Activated CD4-positive, alpha-beta T cell treated with anti-CD3 and anti-CD28 coated beads, Interleukin-10, Interleukin-2, amounts not matched to agents 100 ng/mL and 50 ng/mL, durations not matched to agents 16 hours and 8 hours (primary cell): Measurements from ENCODE around the gene TEAD4.

Experiments used
- DNase-seq: peaks from one replicate; pipeline ENCODE4 v3.0.0-alpha.2; 2020

The TEAD4 gene

DNA sequence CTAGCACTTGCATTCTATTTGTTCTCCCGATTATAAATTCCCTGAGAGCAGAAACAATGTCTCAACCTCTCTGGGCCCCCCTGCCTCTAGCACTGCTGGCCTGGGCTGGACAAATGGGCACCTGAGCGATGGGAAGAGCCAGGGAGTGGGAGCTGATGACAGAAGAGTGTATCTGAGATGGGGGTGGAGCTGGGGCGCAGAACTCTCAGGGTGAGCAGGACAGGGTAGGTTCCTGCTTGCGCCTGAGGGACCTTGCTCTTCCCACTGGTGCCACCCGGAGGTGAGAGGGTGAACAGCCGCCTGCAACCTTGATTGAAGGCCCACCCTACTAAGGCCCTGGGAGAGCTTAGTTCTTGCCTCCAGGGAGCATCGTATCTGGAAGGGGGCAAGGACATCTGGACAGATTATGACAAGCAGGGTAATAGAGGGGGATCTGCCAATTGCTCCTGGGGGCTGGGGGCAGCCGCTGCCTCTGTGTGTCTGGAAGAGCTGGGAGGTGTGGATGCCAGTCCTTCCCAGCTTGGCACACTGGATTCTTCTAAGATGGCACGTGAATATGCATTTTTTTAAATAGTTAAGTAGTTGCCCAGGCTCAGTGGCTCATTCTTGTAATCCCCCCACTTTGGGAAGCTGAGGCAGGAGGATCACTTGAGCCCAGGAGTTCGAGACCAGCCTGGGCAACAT lies 75.0 kb downstream of the TEAD4 start:
- peak; percentile 58 for DNase-seq

GRCh38 chr12:3035171-3035570 lies 76.0 kb downstream of the TEAD4 start:
- DNase-seq, result no peak

- DNase-seq, result no peak
Observed at GRCh38 chr12:3035815-3036702, 76.9 kb downstream of the TEAD4 start.

GRCh38 chr12:3036901-3037600 lies 77.9 kb downstream of the TEAD4 start:
- DNase-seq, result no peak

DNA sequence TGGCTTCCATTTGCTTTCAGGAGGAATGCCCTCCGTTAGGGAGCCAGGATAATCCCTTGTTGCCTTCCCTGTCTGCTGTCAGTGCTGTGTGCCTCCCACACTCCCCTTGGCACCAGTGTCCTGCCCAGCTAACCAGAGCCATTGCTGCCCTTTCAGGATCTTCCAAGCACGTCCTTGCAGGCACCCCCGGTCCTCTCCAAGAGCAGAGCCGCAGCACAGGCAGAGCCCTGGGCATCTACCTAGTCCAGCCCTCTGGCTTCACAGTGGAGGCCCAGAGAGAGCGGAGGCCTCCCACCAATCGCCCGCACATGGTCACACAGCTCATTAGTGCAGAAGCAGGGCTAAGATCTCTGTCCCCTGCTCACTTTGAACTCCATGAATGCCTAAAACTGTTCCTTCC lies 79.0 kb downstream of the TEAD4 start:
- no peak for DNase-seq

DNA sequence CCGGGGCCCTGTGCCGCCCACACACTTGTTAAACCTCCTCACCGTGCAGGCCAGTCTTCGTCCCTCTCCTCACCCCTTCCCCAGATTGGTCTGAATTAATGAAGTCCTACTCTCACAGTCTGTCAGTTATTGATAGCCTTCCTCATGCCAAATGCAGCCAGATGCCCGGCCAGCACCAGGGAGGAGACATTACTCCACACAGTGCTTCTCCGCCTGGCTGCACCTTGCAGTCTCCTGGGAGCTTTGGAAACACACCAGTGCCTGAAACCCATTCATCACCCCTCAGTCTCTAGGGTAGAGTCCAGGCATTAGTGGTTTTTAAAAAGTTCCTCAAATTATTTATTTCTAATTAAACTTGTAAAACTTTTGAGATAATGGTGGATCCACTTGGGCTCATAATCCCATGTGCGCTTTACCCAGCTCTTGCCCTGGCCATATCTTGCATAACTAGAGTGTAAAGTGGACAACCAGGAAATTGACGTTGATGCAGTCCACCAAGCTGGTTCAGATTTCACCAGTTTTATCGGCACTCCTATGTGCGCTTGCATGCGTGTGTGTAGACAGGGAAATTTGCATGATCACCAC lies 79.8 kb downstream of the TEAD4 start:
- DNase-seq, result no peak

DNA sequence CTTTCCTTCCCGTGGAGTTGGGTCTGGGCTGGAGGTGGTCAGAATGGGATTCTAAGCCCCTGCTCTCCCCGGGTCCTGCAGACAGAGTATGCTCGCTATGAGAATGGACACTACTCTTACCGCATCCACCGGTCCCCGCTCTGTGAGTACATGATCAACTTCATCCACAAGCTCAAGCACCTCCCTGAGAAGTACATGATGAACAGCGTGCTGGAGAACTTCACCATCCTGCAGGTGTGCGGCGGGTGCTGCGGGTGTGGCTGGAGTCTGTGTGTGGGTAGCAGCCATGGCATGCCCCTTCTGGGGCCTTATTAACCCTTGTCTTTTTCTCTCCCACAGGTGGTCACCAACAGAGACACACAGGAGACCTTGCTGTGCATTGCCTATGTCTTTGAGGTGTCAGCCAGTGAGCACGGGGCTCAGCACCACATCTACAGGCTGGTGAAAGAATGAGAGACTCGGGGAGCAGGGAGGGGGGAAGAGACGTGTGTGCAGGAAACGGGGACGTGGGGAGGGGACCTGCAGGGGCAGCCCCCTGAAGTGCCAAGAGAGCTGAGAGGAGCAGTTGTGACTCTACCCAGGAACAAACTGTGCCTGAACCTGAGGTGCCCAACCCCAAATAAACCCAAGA lies 80.9 kb downstream of the TEAD4 start:
- no peak for DNase-seq

- no peak for DNase-seq
Observed at GRCh38 chr12:3040663-3041544, 81.7 kb downstream of the TEAD4 start.

GRCh38 chr12:3041558-3042164 lies 82.5 kb downstream of the TEAD4 start:
- DNase-seq, result peak; percentile 80

GRCh38 chr12:3042394-3042793 lies 83.2 kb downstream of the TEAD4 start:
- DNase-seq, result no peak

GRCh38 chr12:3042826-3043225 lies 83.6 kb downstream of the TEAD4 start:
- no peak for DNase-seq

- DNase-seq, result no peak
Observed at GRCh38 chr12:3043406-3043805, 84.2 kb downstream of the TEAD4 start.

- DNase-seq, result no peak
Observed at GRCh38 chr12:3044141-3044630, 85.0 kb downstream of the TEAD4 start.

- DNase-seq, result no peak
Observed at GRCh38 chr12:3045494-3045893, 86.3 kb downstream of the TEAD4 start.

DNA sequence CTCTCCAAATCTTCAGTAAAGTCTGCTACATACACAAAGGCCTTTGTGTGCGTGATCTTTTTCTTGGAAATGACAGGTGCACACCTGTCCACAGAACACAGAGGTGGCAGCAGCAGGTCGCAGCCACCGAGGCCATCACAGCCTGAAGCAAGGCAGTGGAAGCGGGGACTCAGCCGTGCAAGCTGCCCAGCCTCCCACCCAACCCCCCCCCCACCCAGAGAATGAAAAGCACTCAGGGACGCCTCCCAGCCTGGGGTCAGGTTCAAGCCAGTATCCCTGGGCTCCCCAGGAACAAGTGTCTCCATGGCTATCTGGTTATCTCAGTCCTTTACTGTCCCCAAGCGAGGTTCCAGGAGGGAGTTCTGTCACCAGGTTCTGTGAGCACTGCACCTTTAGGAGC lies 86.8 kb downstream of the TEAD4 start:
- no peak for DNase-seq

GRCh38 chr12:3046441-3047200 lies 87.4 kb downstream of the TEAD4 start:
- no peak for DNase-seq

- DNase-seq, result no peak
Observed at GRCh38 chr12:3047961-3048360, 88.8 kb downstream of the TEAD4 start.

- DNase-seq, result no peak
Observed at GRCh38 chr12:3048540-3048939, 89.3 kb downstream of the TEAD4 start.

DNA sequence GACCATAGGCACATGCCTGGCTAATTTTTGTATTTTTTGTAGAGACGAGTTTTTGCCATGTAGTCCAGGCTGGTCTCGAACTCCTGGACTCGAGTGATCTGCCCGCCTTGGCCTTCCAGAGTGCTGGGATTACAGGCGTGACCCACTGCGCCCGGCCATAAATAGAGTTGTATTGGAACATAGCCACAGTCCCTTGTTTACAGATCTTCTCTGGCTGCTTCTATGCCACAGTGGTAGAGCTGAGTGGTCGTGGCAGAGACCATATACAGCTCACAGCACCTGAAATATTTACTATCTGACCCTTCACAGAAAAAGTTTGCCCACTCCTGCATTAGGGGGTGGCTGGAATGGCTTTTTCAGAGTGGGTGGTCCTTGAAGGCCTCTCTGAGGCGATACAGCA lies 90.0 kb downstream of the TEAD4 start:
- no peak for DNase-seq

DNA sequence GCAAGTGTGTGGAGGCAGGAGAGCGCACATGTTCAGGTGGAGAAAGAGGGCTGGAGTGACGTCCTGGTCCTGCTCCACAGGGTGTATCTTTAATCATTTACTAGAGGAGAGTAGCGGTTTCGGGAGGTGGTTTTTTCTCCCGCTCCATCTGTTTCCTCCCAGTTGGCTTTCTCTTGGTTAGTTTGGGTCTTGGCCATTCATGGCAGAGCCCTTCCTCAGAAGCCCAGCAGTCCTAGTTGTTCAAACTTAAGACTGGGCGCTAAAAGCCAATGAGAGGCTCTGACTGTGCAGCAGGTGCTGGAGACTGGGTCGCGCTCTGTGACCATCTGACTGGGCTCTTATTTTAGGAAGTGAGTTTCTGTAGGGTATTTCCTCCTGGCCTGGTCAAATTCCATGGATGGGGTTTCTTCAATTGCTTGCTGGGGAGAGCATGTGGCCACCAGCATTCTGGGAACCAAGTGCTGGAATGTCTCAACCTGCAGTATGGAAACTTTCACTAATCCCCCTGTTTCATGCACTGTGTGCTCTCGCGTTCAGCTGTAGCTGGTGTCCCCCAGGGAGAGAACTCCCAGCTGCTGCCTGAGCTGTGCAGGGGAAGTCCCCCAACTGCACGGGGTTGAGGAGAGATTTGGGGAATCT lies 90.5 kb downstream of the TEAD4 start:
- DNase-seq, result no peak
